Effector CD4-positive, alpha-beta T cell (primary cell): ENCODE data around the gene POLE.
A peak's percentile ranks its signal among the peaks of the same experiment; 100 is the strongest.
"Not testable (repeated sequence)": the region's sequence is repeated elsewhere in the genome, so short reads cannot be mapped to it uniquely, and the experiment has no call there.

Source experiments
- DNase-seq: peaks from one replicate; pipeline ENCODE4 v3.0.0-alpha.2; 2020

POLE gene

GRCh38 chr12:132718644-132719043 is 31.5 kb upstream of the POLE start:
- DNase-seq: no peak

DNA sequence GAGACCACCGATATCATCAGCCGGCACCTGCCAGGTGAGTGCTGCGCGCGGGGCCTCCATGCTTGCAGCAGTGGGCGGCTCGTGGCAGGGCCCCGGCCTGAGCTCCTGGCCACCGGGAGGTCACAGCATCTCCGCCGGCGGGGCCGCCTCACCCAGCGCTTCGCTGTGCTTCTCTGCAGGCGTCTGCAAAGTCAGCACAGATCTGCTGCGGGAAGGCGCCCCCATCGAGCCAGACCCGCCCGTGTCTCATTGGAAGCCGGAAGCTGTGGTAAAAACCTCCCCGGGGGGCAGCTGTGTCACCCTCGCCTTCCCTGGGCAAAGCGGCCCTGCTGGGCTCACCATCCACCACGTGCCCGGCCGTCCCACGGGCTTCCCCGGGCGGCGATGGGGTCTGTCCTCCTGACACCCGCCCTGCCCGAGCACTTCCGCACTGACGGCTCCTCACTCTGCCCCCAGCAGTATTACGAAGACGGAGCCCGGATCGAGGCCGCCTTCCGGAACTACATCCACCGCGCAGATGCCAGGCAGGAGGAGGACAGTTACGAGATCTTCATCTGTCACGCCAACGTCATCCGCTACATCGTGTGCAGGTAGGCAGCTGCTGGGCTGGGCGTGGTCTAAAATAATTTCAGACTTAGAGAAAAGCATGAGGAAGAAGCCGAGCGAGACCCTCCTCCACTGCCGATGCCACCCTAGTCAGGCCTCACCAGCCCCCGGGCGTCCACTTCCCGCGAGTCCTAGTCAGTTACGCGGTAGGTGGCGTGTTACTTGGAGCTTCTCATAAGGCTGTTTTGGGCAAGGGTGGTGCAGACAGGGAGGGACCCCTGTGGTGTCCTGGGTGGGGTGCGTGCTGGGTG is 30.6 kb upstream of the POLE start:
- DNase-seq: no peak

DNA sequence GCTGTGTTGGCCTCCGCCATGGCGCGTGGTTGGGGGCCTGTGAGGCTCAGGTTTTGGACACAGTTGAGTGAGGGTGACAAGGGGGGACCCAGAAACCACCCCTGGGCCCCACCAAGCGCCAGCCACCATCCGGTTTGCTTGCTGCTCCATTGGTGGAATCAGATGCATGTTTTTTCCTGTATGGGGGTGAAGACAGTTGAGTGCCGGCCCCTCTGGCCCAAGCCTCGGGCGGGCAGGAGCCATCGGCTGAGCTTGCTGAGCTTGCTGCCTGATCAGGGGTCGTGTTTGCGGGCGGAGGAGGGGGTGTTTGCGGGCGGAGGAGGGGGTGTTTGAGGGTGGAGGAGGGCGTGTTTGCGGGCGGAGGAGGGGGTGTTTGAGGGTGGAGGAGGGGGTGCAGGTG is 29.9 kb upstream of the POLE start:
- DNase-seq: no peak

DNA sequence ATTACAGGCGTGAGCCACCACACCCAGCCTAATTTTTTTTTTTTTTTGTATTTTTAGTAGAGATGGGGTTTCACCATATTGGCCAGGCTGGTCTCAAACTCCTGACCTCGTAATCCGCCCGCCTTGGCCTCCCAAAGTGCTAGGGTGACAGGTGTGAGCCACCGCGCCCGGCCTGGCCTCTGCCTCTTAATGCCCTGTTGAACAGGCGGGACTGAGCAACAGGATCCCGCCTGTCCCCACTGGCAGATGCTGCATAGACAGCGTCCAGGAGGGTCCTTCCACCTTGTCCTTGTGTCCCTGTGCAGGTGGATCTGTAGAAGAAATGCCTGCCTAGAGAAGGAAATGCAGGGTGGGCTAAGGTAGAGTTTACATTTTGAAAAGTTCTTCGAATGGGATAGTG is 29.2 kb upstream of the POLE start:
- no peak for DNase-seq

DNA sequence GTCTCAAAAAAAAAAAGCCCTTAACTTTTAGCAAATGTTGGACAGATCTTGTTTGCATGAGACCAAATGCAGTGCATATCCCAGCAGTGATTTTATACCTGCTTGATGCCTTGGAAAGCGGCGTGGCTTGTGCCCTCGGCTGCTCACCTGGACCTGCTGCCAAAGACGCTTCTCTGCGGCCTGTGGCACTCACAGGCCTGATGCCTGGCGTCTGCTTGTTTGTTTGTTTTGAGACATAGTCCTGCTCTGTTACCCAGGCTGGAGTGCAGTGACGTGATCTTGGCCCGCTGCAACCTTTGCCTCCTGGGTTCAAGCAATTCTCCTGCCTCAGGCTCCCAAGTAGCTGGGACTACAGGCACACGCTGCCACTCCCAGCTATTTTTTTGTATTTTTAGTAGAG is 28.7 kb upstream of the POLE start:
- DNase-seq: no peak

DNA sequence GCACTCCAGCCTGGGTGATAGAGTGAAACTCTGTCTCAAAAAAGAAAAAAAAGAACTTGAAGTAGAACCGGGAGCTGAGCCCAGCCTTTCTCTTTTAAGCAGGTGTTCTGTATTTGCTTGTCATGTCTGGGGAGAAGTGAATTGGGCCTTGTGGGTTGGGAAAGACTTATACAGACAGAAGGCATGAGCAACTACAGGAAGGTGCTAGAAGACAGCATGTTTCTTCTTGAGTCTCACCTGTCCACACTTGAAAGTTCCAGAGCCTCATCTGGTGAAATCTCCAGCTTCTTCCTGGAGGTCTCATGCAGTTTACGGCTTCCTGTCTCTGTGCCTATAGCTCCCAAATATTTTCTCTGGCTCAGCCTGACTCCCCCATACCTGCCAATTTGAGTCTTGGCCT is 26.0 kb upstream of the POLE start:
- DNase-seq: no peak

GRCh38 chr12:132711080-132711843 is 24.1 kb upstream of the POLE start:
- peak; percentile 7 for DNase-seq

GRCh38 chr12:132710405-132711079 is 23.4 kb upstream of the POLE start, which contains the start of gene PGAM5:
Gene PGAM5, plus strand, starts transcription at chr12:132710842. Its CDS starts 35 bp downstream, at chr12:132710877.
- peak; percentile 92 for DNase-seq

- peak; percentile 4 for DNase-seq
These were observed 22.9 kb upstream of the POLE start for GRCh38 chr12:132710043-132710404.

GRCh38 chr12:132708150-132708549 is 21.0 kb upstream of the POLE start:
- DNase-seq: no peak

GRCh38 chr12:132707241-132707640 is 20.1 kb upstream of the POLE start:
- no peak for DNase-seq

DNA sequence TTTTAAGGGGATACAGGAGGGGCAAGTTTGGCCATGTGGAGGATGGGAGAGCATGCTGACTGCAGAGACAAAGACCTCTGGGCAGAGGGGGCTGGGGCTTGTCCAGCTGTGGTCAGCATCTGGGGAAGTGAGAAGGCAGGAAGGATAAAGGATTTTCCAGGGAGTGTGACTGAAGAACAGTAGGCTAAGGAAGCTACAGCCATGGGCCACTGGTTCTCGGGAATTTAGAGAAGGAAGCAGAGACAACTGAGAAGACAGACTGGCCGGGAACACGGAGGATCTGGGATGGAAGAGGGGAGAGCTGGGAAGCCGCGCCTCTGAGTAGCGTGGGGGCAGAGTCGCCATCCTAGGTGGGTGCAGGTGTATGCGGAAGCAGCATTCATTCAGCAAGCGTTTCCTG is 16.5 kb upstream of the POLE start:
- DNase-seq: no peak

DNA sequence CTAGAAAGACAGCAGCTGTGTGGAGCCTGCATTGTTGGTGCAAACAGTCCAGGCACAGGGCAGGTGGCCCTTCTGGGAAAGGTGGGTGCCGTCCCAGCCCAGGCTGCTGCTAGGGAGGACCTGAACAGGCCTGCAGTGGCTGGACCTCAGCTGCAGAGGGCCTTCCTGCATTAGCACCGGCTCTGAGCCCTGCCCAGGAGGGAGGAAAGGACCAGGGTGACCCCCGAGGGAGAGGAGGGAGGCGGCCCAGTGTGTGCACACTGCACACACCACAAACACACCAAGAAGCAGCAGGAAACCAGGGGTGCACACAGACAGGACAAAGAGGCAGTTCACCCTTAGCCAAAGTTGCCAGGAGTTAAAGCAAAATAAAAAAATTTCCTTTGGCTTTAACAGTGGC is 15.5 kb upstream of the POLE start:
- no peak for DNase-seq

GRCh38 chr12:132700212-132700822 is 13.2 kb upstream of the POLE start:
- DNase-seq: no peak

DNA sequence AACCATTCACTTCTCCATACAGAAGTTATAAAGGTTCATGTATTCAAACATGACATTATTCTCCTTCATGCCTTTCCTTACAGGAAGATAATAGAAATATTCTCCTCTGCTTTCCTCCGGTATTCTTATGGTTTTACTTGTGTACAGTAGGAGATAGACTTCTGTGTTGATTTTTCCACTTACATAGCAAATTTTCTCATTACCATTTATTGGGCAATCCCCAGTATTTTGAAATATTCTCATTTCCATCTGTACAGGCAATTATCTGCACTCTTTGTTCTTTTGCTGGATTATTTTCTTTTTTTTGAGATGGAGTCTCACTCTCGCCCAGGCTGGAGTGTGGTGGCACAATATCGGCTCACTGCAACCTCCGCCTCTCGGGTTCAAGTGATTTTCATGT is 11.2 kb upstream of the POLE start:
- no peak for DNase-seq

DNA sequence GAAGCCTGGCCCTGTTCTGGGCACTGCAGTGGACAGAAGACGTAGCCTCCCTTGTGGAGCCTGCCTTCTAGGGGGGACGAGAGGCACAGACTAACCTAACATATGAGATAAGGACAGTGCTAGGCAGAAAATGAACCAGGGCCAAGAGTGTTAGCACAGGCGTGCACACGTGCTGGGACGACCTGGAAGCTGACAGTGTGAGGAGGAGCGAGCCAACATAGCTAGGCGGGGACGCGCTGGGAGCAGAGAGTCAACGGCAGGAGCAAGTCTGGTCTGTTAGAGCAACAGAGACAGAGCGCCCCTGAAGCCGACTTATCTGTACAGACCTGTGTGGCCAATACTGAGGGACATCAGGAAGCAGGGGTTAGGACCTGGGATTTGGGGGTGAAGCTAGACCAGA is 8.3 kb upstream of the POLE start:
- DNase-seq: no peak

DNA sequence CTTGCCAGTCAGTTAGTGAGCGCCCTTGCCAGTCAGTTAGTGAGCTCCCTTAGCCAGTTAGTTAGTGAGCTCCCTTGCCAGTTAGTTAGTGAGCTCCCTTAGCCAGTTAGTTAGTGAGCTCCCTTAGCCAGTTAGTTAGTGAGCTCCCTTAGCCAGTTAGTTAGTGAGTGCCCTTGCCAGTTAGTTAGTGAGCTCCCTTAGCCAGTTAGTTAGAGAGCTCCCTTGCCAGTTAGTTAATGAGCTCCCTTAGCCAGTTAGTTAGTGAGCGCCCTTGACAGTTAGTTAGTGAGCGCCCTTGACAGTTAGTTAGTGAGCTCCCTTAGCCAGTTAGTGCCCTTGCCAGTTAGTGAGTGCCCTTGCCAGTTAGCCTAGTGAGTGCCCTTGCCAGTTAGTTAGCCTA is 7.7 kb upstream of the POLE start:
- not testable (repeated sequence) for DNase-seq

DNA sequence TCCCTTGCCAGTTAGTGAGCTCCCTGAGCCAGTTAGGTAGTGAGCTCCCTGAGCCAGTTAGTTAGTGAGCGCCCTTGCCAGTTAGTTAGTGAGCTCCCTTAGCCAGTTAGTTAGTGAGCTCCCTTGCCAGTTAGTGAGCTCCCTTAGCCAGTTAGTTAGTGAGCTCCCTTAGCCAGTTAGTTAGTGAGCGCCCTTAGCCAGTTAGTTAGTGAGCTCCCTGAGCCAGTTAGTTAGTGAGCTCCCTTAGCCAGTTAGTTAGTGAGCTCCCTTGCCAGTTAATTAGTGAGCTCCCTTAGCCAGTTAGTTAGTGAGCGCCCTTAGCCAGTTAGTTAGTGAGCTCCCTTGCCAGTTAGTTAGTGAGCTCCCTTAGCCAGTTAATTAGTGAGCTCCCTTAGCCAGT is 4.9 kb upstream of the POLE start:
- DNase-seq: not testable (repeated sequence)

DNA sequence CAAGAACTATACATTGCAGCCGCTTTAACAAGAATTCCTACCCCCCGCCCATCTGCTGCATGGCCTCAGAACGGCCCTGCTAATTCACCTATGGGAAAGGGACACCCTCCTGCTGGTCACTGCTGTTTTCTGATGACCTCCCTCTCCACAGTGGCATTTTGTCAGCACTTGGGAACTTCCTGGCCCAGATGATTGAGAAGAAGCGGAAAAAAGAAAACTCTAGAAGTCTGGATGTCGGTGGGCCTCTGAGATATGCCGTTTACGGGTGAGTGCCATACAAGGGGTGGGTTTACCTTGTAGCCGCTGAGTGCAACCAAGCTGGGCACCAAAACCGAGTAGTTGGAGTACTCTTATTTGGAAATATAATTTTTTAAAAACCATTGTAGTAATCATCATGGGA is 3.0 kb upstream of the POLE start:
- no peak for DNase-seq

DNA sequence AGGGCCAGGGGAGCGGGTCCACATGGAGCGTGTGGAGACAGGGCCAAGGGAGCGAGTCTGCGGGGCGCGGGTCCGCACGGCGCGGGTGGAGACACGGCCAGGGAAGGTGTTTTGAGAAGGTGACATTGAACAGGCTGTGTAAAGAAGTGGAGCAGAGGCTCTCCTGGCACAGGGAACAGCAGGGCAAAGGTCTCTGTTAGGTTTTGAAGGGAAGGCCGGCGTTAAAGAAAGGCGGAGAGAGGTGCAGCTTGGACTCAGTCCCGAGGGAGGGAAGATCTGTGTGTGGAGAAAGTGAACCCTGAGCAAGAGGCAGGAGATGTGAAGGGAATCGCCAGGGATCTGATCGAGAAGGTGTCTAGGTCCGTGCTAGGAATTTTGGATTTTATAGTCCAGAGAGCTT is 2.1 kb upstream of the POLE start:
- DNase-seq: no peak

- DNase-seq: no peak
These were observed 324 bp downstream of the POLE start for GRCh38 chr12:132686825-132687210.

DNA sequence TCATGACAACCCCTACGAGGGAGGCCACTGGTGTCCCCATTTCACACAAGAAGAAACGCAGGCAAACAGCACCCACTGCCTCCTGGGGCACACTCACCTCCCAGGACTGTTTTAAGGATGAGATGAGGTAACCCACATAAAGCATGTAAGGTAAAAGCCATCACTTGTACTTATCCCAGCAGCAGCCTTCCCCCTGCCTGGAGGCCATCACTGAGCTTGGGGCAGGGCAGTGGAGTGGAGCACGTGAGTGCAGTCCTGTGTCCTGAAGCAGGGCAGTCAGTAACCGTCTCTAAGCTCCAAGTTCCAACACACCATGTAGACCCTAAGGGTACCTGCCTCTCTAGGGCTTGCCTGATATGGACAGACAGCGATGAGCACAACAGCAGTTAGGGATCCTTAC is 1.7 kb downstream of the POLE start:
- DNase-seq: no peak

DNA sequence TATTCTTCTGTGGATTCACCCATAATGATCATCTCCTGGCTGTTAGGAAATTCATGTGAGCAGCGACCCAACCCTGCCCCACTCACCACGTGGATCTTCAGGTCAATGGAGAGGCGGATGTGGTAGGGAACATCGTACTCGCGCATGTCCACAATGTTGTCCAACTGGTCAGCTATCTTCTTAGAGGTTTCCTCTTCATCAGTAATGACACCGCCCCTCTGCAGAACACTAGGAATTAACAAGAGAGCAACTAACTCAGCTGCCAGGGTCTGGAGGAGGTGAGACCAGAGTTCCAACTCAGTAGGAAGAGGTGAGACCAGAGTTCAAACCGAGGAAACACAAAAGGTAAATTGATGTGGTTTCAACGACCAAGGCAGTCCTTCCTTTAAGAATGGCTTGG is 9.7 kb downstream of the POLE start:
- no peak for DNase-seq
